Activated T-cell treated with anti-CD3 and anti-CD28 coated beads for 48 hours (primary cell): ENCODE data around the gene GCKR.
"Not testable (repeated sequence)": the region's sequence is repeated elsewhere in the genome, so short reads cannot be mapped to it uniquely, and the experiment has no call there.

Experiments
- DNase-seq: peaks from one replicate; pipeline ENCODE4 v3.0.0-alpha.2; 2020; ENCODE audit warnings: low read depth

Gene GCKR

DNA sequence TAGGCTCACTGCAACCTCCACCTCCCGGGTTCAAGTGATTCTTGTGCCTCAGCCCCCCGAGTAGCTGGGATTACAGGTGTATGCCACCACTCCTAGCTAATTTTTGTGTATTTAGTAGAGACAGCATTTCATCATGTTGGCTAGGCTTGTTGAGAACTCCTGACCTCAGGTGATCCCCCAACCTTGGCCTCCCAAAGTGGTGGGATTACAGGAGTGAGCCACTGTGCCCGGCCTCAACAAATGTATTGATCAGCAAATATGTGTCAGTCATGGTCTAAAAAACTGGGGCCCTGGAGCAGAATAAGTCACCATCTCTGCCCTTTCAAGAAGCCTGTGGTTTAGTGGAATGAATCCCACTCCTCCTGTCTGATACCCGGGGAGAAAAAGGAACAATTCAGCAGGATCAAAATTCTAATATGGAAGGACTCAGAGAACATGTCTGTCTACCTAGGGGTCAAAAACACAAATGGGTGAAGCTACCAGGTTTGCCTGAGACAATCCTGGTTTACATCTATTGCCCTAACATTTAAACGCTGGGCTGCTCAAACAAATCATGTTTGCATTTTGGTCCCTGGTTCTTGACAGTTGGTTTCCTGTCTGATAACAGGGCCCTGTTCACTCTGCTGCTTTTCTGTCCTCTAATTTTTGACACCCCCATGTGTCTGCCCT, 21.6 kb downstream of the GCKR start:
- no peak for DNase-seq

DNA sequence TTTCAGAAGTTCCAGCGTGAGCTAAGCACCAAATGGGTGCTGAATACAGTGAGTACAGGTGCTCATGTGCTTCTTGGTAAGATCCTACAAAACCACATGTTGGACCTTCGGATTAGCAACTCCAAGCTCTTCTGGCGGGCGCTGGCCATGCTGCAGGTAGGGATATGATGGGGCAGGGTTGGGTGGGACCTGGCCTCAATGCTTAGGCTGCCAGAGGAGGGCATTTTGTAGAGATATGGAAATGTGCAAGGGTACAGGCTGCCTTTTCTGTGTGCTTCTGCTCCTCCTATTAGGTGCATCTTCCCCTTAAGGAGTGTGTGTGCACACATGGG, 22.1 kb downstream of the GCKR start:
- no peak for DNase-seq

DNA sequence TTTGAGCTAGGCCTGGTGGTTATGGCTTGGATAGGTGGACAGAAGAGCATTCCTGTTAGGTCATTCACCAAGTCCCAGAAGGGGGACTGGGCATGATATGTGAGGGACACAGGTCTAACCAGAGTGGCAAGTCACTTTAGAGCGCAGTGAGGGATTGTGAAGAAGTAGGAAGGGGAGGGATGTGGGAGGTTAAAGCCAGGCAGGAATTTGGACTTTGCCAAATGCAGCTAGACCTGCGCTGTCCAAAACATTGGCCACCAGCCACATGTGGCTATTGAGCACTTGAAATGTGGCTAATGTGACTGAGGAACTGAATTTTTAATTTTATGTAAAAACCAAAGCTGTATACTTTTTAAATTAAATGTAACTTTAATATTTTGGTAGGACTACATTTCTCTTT, 23.7 kb downstream of the GCKR start:
- DNase-seq, result no peak

DNA sequence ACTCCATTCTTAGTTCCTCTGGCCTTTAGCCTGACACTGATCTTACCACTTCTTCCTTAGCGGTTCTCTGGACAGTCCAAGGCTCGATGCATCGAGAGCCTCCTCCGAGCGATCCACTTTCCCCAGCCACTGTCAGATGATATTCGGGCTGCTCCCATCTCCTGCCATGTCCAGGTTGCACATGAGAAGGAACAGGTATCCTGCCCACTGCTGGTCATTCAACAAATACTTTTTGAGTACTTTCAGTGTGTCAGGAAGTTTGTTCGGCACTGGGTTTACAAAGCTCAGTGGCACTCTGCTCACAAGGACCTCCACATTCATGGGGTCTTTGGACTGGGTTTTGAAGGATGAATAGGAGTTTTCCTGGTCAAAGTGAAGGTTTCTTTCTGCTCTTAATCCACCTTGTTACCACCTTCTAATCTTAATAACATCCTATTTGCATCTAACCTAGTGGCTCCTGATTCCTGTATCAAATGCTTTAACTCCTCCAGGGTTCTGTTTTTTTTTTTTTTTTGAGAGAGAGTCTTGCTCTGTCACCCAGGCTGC, 25.8 kb downstream of the GCKR start:
- DNase-seq, result no peak

DNA sequence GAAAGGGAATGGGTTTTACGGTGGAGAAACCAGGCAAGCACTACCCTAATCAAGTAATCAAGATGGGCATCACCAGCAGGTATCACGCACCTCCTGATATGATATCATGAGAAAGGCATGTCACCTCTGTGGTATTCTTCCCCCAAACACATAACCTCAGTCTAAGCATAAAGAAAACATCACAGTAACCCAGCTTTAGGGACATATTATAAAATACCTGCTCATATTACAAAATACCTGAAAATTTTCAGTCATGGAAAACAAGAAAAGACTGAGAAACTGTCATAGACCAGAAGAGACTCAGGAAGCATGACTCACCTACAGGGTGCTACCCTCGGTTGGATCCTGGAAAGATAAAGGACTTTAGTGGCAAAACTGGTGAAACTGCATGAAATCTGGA, 30.5 kb downstream of the GCKR start:
- DNase-seq, result no peak

DNA sequence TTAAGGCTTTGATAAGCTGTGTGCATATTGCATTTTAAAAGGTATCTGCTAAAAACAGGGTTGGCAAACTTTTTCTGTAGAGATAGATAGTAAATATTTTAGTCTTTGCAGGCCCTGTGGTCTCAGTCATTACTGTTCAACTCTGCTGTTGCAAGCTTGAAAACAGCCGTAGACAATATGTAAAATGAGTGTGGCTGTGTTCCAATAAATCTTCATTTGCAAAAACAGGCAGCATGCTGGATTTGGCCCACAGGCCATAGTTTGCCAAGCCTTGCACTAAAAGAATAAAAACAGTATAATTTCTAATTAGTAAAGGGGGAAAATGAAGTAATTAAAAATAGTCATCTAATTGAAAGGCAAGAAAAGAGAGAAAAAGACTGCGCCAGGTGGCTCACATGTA, 35.3 kb downstream of the GCKR start:
- no peak for DNase-seq

DNA sequence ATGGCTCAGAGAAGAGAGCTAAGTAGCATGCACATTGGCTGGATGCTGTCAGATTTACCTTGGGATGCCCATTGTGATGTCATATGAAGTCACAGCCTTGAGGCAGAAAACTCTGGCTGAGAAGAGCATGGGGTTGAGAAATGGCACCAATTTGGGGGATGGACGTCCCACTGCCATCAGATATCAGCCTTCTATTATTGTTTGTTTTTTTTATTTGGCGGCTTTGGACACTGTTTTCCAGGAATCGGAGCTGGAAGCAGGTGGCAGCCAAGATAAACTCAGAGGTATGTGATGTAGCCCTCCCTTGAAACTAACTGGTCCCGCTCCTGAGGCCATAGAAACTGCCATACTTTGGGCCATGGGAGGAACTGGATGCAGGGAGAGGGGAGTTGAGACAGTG, 40.6 kb downstream of the GCKR start:
- DNase-seq, result no peak

DNA sequence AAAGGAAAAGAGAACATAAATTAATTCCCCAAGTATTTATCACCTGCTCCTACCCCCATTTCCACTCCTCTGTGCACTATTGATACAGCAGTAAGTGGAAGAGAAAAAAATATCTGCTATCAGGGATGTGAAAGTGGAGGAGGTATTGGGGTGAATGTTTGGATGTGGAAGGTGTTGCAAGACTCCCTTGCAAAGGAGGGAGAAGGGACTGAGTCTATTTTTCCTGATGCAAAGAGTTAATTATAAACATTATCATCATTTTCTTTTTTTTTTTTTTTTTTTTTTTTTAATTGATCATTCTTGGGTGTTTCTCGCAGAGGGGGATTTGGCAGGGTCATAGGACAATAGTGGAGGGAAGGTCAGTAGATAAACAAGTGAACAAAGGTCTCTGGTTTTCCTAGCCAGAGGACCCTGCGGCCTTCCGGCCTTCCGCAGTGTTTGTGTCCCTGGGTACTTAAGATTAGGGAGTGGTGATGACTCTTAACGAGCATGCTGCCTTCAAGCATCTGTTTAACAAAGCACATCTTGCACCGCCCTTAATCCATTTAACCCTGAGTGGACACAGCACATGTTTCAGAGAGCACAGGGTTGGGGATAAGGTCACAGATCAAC, 42.3 kb downstream of the GCKR start:
- not testable (repeated sequence) for DNase-seq

DNA sequence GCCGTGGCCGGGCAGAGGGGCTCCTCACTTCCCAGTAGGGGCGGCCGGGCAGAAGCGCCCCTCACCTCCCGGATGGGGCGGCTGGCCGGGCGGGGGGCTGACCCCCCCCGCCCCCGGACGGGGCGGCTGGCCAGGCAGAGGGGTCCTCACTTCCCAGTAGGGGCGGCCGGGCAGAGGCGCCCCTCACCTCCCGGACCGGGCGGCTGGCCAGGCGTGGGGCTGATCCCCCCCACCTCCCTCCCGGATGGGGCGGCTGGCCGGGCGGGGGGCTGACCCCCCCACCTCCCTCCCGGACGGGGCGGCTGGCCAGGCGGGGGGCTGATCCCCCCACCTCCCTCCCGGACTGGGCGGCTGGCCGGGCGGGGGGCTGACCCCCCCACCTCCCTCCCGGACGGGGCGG, 43.0 kb downstream of the GCKR start:
- DNase-seq, result not testable (repeated sequence)

DNA sequence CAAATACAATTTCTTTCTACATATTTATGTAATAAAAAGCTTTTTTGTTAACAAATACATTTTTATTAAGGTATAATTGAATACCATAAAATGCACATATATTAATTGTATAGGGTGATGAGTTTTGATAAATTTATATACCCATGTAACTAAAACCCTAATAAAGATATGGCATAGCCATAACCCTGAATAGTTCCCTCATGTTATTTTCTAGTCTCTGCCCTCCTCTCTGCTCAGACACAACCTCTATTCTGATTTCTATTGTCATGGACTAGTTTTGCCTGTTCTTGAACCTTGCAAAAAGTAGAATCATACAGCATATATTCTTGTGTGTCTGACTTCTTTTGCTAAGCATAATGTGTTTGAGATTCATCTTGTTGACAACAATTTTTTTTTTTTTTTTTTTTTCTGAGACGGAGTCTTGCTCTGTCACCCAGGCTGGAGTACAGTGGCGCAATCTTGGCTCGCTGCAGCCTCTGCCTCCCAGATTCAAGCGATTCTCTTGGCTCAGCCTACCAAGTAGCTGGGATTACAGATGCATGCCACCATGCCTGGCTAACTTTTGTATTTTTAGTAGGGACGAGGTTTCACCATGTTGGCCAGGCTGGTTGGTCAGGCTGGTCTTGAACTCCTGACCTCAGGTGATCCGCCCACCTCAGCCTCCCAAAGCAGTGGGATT, 47.6 kb downstream of the GCKR start:
- DNase-seq, result no peak

DNA sequence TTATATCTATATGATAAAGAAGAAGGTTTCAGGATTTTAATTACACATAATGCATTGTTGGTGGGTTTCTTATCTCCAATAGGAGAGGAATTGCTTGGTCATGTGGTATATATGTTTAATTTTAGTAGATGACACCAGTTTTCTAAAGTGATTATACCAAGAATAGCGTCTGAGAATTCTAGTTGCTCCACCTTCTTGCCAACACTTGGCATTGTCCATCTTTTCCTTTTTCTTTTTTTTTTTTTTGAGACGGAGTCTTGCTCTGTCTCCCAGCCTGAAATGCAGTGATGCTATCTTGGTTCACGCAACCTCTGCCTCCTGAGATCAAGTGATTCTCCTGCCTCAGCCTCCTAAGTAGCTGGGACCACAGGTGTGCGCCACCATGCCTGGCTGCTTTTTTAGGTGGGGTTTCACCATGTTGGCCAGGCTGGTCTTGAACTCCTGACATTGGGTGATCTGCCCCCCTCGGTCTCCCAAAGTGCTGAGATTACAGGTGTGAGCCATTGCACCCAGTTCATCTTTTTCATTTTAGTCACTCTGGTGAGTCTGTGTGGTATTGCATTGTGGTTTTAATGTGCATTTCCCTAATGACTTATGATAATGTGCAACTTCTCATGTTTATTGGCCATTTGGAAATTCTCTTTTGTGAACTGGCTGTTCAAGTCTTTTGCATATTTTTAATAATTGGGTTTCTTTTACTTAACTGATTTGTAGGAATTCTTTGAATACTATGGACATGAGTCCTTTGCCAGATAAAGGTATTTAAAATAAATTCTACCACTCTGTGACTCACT, 48.9 kb downstream of the GCKR start:
- DNase-seq, result no peak

DNA sequence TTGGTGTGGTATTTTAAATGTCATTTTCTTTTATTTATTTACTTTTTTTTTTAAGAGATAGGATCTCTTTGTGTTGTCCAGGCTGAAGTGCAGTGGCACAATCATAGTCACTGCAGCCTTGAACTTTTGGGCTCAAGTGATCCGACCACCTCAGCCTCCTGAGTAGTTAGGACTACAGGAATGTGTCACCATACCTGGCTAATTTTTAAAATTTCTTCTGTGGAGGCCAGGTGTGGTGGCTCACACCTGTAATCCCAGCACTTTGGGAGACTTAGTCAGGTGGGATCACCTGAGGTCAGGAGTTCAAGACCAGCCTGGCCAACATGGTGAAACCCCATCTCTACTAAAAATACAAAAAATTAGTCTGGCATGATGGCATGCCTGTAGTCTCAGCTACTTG, 52.7 kb downstream of the GCKR start:
- DNase-seq, result no peak

DNA sequence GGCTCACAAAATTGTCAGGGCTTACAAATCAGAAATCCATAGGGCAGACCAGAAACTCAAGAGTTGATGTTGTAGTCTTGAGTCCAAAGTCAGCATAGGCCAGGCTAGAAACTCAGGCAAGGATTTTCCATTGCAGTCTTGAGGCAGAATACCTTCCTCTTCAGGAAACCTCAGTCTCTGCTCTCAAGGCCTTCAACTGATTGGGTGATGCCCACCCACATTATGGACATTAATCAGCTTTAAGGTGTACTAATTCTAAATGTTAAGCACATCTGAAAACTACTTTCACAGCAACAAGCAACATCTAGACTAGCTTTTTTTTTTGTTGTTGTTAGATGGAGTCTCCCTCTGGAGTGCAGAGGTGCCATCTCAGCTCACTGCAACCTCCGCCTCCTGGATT, 54.9 kb downstream of the GCKR start:
- no peak for DNase-seq

DNA sequence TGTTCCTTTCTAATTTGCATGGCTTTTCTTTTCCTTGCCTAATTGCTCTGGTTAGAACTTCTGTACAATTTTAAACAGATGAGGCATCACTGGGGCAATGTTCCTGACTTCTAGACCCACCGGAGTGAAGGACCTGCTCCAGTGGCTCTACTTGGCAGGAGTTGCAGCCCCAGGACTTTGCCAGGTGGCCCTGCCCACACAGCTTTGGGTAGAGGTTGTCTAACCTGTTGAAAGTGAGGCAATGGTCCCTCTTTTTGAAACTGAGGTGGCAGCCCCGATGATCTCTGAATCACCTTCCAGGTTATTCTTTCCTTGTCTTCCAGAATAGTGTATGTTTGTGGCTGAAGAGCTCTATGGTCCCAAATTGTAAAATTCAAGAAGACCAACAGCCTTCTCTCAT, 56.3 kb downstream of the GCKR start:
- no peak for DNase-seq

DNA sequence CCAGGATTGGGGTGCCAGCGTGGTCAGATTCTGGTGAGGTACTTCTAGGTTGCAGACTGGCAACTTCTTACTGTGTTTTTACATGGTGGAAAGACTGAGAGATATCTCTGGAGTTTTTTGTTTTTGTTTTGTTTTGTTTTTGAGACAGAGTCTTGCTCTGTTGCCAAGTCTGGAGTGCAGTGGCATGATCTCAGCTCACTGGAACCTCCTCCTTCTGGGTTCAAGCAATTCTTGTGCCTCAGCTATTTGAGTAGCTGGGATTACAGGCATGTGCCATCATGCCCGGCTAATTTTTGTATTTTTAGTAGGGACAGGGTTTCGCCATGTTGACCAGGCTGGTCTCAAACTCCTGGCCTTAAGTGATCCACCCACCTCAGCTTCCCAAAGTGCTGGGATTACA, 57.8 kb downstream of the GCKR start:
- DNase-seq, result not testable (repeated sequence)

DNA sequence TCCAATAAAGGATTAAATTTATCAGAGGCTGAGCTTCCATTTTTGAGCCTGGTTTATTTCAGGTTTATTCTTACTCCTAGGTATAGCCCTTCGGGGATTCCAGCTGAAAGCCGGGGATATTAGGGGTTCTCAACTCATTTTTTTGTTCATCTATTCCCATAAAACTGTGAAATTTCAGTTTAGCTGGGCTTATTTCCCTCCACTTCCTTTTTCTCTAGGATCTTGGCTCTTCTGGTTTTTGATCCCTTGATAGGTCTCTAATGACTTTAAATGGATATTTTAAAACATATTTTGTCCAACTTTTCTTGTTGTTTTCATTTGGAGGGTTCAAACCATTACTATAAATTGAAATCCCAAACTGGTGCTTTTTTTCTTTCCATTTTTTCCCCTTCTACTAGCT, 62.6 kb downstream of the GCKR start:
- DNase-seq, result no peak

DNA sequence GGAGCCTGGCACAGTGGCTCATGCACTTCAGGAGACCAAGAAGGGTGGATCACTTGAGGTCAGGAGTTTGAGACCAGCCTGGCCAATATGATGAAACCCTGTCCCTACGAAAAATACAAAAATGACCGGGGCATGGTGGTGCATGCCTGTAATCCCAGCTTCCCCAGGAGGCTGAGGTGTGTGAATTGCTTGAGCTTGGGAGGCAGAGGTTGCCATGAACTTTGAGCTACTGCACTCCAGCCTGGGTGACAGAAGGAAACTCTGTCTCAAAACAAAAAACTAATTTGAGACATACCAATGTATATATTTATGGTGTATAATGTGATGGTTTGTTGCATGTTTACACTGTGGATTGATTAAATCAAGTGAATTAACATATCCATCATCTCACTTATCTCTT, 64.4 kb downstream of the GCKR start:
- no peak for DNase-seq

DNA sequence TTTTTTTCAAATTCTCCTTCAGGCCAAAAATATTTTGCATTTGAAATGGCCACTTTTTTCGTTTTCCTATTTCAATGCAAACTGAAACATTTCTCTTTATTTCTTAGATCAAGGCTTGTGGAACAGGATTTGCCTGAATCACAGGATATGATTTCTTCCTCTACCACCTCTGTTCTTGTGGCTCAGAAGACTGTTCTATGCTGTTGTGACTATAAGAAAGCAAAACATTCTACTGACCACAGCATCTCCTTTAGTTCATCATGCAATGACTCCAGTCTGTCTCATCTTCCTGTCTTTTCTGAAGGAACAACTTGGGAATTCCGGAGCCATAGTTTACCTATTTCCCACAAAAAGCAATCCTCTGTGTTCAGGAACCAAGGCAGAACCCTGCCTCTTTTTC, 70.0 kb downstream of the GCKR start:
- DNase-seq, result no peak

DNA sequence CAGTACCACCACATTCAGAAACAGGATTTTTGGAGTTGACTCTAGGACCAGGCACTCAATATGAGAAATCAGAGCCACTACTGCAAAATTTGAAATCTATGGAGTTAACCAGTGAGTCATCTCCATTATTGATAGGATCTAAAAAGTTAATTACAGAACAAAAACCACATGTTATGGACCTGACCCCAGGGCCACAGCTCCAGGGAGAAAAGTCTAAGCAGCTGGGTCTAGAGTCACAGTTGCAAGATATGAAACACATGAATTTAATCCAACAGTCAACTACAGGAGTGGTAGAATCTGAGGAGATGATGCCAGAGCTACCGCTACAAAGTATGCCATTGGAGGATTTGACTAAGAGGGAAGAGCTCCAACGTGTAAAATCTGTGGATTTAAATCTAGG, 72.8 kb downstream of the GCKR start:
- no peak for DNase-seq

DNA sequence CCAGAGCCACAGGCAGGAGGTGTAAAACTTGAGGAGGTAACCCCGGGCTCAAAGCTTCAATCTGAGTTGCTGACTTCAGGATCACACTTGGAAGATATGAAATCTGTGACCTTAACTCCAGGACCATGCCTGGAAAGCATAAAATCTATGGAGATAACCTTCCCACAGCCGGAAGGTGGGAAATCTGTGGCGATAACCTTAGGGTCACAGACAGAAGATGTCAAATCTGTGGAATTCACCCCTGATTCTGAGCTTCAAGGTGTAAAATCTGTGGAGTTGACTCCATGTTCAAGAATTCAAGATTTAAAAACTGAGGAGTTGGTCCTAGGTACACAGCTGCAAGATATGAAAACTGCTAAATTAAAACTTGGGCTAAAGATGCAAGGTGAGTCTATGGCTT, 74.6 kb downstream of the GCKR start:
- DNase-seq, result no peak

DNA sequence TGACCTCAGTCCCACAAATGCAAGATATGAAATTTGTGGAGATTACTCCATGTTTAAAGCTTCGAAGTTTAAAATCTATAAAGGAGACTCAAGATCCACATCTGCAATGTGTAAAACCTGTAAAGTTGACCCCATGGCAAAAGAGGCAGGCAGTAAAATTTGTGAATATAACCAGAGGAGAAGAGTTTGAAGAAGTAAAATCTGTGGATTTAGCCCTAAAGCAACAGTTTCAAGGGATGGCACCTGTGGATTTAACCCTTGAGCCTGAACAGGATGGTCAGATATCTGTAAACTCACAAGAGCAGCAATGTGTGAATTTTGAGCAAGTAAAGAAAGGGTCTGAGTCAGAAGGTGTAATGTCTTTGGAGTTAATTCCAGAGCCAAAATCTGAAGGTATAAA, 75.0 kb downstream of the GCKR start:
- DNase-seq, result no peak

DNA sequence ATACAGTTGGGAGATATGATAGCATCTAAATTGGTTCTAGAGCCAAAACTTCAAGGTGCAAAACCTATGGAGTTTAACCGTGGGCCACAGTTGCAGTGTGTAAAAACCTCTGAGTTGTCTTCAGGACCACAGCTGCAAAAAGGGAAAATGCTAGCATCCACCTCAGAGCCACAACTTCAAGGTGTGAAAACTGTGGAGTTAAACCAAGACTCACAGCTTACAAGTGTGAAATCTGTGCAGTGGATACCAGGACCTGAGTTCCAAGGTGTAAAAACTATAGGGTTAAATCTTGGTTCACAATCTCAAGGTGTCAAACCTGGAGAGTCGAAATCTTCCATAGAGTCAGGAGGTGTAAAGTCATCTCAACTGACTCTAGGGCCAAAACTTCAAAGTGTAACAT, 75.8 kb downstream of the GCKR start:
- DNase-seq, result no peak

DNA sequence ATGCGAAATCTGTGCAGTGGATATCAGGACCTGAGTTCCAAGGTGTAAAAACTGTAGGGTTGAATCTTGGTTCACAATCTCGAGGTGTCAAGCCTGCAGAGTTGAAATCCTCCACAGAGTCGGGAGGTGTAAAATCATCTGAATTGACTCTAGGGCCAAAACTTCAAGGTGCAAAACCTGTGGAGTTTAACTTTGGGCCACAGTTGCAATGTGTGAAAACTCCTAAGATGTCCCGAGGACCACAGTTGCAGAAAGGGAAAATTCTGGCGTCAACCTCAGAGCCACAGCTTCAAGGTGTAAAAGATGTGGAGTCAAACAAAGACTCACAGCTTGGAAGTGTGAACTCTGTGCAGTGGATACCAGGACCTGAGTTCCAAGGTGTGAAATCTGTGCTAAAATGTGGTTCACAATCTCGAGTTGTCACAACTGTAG, 76.4 kb downstream of the GCKR start:
- no peak for DNase-seq
